ENCODE measurements around the gene RFPL3.

DNA sequence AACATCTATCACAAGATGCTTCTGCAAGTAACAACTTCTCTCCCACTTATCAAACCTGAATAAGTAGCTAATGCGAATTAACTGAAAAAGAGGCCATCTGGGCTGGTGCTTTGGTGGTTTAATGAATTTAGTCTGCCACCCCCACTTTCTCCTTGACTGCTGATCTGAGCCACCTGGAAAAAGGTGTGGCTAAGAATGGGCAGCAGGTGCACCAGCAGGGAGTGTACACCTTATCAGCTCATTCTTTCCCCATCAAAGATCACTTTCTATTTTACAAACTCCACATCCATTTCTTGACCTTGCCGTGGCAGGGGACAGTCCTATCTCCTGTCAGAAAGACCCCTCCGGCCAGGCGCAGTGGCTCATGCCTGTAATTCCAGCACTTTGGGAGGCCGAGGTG, 6.5 kb downstream of the RFPL3 start:
- TF ChIP-seq POLR2A (IDR thresholded peaks at IDR 0.05; ENCODE audit: low read length) (no peak), GATA1 (IDR thresholded peaks at IDR 0.05; ENCODE audit: low read depth, low read length) (no peak)
